ENCODE data around the gene DENND1B. TPM values are rescaled to one million over a fixed set of nuclear protein-coding genes. Genes with fewer than 3 reads are reported as not detected.

Gene DENND1B
- total RNA-seq, 1 experiment from 2014 or later, result 20.9 TPM

DNA sequence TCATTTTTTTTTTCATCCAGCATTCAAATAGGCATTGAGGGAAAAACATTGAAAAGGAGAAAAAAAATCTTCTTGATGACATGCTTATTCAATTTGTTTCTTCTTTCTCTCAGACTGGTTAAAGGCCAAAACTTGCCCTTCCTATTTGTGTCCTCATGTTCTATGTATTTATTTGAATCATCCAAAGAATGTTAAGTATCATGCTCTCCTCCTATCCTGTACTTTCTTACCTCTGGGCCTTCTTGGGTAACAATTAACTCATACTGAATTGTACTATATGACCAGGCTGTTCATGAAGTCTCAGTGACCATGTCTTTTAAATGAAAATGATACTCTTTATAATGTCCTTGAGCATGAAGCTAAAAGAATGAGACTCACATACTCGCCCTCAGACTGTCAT, 36.5 kb upstream of the DENND1B start:
- no peak overlapping the region for H3K4me3 Mint-ChIP-seq (ENCODE audit: unreplicated experiment)
- H3K4me1 Mint-ChIP-seq (ENCODE audit: insufficient read depth, unreplicated experiment), result no peaks in the 10 kb centered on the region
- ChIA-PET POLR2A (no interaction called here), CTCF (no interaction called here)
- no peaks in the 10 kb centered on the region for H3K27me3 Mint-ChIP-seq (ENCODE audit: insufficient read depth, unreplicated experiment)
- intact Hi-C loops (cut with micrococcal nuclease), result no loop called here
- TF ChIP-seq, protein P1, sequence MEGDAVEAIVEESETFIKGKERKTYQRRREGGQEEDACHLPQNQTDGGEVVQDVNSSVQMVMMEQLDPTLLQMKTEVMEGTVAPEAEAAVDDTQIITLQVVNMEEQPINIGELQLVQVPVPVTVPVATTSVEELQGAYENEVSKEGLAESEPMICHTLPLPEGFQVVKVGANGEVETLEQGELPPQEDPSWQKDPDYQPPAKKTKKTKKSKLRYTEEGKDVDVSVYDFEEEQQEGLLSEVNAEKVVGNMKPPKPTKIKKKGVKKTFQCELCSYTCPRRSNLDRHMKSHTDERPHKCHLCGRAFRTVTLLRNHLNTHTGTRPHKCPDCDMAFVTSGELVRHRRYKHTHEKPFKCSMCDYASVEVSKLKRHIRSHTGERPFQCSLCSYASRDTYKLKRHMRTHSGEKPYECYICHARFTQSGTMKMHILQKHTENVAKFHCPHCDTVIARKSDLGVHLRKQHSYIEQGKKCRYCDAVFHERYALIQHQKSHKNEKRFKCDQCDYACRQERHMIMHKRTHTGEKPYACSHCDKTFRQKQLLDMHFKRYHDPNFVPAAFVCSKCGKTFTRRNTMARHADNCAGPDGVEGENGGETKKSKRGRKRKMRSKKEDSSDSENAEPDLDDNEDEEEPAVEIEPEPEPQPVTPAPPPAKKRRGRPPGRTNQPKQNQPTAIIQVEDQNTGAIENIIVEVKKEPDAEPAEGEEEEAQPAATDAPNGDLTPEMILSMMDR (IDR thresholded peaks at IDR 0.05; ENCODE audit: unreplicated experiment), result no peak
- H3K27ac Mint-ChIP-seq (ENCODE audit: low read depth, unreplicated experiment), result no peak overlapping the region
- no TSS peak for BruUV-seq (replicated peaks)
- no peaks in the 10 kb centered on the region for H3K36me3 Mint-ChIP-seq (ENCODE audit: insufficient read depth, unreplicated experiment)
- no peaks in the 10 kb centered on the region for H3K9me3 Mint-ChIP-seq (ENCODE audit: unreplicated experiment)
- DNase-seq (ENCODE audit: unreplicated experiment), result no peak

DNA sequence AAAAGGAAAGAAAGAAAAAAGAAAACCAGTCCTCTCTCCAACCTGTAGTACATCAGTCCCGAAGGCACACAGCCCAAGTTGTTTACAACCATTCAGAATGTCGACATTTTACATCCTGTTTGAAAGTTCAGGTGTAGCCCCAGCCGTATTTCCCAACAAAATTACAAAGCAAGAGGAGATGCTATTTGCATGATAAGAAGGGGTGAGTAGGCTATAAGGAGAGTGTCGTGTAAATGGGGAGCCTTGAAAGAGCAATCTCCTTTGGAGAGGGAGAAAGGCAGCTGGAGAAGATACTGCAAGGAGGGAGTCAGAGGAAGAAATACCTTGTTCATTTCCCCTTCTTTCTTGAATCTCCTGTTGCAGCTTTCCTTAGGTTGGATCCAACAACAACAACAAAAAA, 35.5 kb upstream of the DENND1B start:
- POLR2A ChIA-PET, result no interaction called here

DNA sequence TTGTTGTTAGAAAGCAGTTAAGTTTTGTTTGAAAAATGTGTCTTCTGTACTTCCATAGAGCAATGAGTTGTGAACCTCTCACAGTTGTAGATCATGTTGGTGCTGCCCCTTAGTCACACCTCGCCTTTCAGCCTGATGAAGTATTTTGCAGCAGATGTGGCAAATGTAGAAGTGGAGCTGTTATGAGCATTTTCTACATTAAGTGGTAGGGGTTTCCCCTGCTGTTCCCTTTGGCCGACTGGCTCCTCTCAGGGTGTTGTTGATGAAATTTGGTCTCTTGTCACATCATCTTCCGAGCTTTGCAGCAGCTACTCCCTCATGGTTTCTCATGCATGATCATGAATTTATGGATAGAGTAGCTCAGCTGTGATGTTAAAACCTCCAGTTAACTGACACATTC, 33.6 kb upstream of the DENND1B start:
- BruUV-seq (replicated peaks), result no TSS peak
- Mint-ChIP-seq H3K9me3 (ENCODE audit: unreplicated experiment) (no peaks in the 10 kb centered on the region), H3K27ac (ENCODE audit: low read depth, unreplicated experiment) (no peak overlapping the region), H3K36me3 (ENCODE audit: insufficient read depth, unreplicated experiment) (no peaks in the 10 kb centered on the region), H3K4me3 (ENCODE audit: unreplicated experiment) (no peak overlapping the region), H3K27me3 (ENCODE audit: insufficient read depth, unreplicated experiment) (no peaks in the 10 kb centered on the region), H3K4me1 (ENCODE audit: insufficient read depth, unreplicated experiment) (no peaks in the 10 kb centered on the region)
- CTCF ChIA-PET, result interaction anchor here (0.6 to 2.0 kb wide), 3 partner anchors 9 to 60 kb away, joined by 3 to 7 read pairs (median 6); no protein-coding TSS in a partner anchor
- no peak for DNase-seq (ENCODE audit: unreplicated experiment)
- intact Hi-C loops (cut with micrococcal nuclease), result no loop called here
- POLR2A ChIA-PET, result interaction anchor here (0.5 to 0.6 kb wide), 2 partner anchors 14 to 23 kb away, joined by 3 read pairs; no protein-coding TSS in a partner anchor
- TF ChIP-seq, protein P1 (IDR thresholded peaks at IDR 0.05; ENCODE audit: unreplicated experiment), result no peak

More for the DNA sequence above, 35.5 kb upstream of the DENND1B start:
- H3K4me1 Mint-ChIP-seq (ENCODE audit: insufficient read depth, unreplicated experiment), result no peaks in the 10 kb centered on the region
- CTCF ChIA-PET, result interaction anchor here (0.6 to 0.7 kb wide), 2 partner anchors 13 to 80 kb away, joined by 4 to 7 read pairs; no protein-coding TSS in a partner anchor
- intact Hi-C loops (cut with micrococcal nuclease), result no loop called here
- H3K36me3 Mint-ChIP-seq (ENCODE audit: insufficient read depth, unreplicated experiment), result no peaks in the 10 kb centered on the region
- BruUV-seq (replicated peaks), result no TSS peak
- H3K27ac Mint-ChIP-seq (ENCODE audit: low read depth, unreplicated experiment), result no peak overlapping the region
- DNase-seq (ENCODE audit: unreplicated experiment), result no peak
- TF ChIP-seq, protein P1 (IDR thresholded peaks at IDR 0.05; ENCODE audit: unreplicated experiment), result no peak
- no peaks in the 10 kb centered on the region for H3K9me3 Mint-ChIP-seq (ENCODE audit: unreplicated experiment)
- no peak overlapping the region for H3K4me3 Mint-ChIP-seq (ENCODE audit: unreplicated experiment)
- no peaks in the 10 kb centered on the region for H3K27me3 Mint-ChIP-seq (ENCODE audit: insufficient read depth, unreplicated experiment)

DNA sequence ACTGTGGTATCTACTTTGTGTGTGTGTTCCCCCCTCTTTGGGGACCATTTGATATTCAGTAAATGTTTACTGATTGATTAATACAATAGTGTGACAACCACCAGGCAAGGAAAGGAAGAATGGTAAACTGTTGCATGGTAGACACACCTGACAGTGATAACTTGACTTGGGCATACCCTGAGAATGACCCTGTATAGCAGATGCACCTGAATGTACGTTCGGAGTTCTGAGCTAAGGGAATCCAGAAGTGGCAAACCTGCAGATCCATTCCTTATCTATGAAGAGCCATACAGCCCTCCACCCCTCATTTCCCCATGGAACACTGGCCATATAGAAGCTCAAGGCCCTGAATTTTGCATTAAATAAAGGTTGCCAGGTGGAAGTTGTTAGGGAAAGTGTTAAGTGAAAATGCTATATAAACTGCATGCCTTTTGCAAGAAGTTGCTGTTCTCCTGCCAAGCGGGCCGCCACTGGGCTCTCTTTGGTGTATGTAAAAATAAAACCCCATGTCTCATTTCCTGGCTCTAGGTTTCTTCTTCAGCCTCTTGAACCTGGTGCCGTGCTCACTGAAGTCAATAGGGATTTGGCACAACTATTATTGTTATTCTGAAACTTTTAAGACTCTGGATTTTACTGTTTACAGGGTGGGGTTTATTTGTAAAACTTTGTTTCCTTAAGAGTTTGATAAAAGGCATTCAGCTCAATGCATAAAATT, 32.6 kb upstream of the DENND1B start:
- Mint-ChIP-seq H3K4me1 (ENCODE audit: insufficient read depth, unreplicated experiment) (no peaks in the 10 kb centered on the region), H3K4me3 (ENCODE audit: unreplicated experiment) (no peak overlapping the region), H3K27ac (ENCODE audit: low read depth, unreplicated experiment) (no peak overlapping the region), H3K36me3 (ENCODE audit: insufficient read depth, unreplicated experiment) (no peaks in the 10 kb centered on the region), H3K9me3 (ENCODE audit: unreplicated experiment) (no peaks in the 10 kb centered on the region), H3K27me3 (ENCODE audit: insufficient read depth, unreplicated experiment) (no peaks in the 10 kb centered on the region)
- DNase-seq (ENCODE audit: unreplicated experiment), result no peak
- ChIA-PET POLR2A (interaction anchor here (0.5 to 0.7 kb wide), 2 partner anchors 17 to 123 kb away, joined by 3 read pairs; no protein-coding TSS in a partner anchor), CTCF (interaction anchor here (0.9 to 2.0 kb wide), 5 partner anchors 8 to 61 kb away, joined by 3 to 10 read pairs (median 6); no protein-coding TSS in a partner anchor)
- TF ChIP-seq, protein P1 (IDR thresholded peaks at IDR 0.05; ENCODE audit: unreplicated experiment), result no peak
- no TSS peak for BruUV-seq (replicated peaks)
- intact Hi-C loops (cut with micrococcal nuclease), result no loop called here
